ENCODE measurements around the gene ABI3.
"Not testable (repeated sequence)": the region's sequence is repeated elsewhere in the genome, so short reads cannot be mapped to it uniquely, and the experiment has no call there.

The ABI3 gene

DNA sequence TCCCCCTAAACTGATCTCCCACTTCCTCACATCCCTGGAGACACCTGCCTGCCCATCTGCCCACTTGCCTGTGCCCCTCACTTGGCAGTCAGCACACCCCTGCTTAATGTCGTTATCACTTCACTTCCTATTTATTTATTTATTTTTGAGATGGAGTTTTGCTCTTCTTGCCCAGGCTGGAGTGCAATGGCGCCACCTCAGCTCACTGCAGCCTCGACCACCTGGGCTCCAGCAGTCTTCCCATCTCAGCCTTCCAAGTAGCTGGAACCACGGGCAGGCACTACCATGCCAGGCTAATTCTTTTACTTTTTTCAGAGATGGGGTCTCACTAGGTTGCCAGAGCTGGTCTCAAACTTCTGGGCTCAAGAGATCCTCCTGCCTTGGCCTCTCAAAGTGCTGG, 43.6 kb downstream of the ABI3 start:
- DNase-seq (ENCODE audit: low spot score) = no peak

DNA sequence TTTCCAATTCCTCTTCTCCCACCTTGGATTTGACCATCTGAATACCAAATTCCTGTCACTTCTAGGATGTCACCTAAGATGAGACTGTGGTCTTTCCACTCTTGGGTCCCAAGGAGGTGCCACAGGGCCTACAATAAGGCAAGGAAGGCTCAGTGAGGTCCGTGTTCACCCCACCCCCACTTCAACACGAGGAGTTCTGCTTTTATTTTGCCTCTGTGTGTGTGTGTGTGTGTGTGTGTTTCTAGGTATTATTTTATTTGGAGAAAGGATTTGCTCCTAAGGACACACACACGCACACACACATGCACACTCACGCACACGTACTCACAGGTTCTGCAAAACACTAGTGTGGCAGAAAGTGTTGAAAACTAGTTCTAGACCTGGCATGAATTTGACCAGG, 44.6 kb downstream of the ABI3 start:
- DNase-seq (ENCODE audit: low spot score) = no peak

DNA sequence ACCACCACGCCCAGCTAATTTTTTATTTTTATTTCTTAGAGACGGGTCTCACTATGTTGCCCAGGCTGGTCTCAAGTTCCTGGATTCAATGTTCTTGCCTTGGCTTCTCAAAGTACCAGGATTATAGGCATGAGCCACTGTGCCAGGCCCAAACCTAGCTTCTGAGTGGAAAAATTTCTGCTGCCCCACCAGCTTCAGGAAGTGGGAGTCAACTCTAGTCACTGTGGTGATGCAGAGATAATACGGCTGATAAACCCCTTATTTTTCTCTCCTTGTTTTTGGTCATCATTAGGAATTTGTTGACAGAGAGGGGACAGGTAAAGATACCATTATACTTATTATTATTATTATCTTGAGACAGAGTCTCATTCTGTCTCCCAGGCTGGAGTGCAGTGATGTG, 47.9 kb downstream of the ABI3 start:
- no peak for DNase-seq (ENCODE audit: low spot score)

DNA sequence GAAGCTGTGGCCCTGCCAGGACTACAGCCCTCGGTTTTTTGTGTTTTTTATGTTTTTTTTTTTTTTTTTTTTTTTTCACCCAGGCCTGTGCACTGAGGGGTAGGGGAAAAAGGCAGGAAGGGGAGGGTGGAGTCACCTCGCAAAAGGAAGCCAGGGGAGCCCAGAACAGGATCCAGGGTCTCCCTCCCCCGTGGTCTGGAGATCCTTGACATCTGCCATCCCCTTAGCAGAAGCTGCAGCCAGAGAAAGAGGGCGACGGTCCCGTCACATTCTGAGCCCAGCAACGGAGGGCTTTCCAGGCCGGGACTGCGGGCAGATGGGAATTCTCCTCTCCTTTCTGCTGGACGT, 49.1 kb downstream of the ABI3 start:
- no peak for DNase-seq (ENCODE audit: low spot score)

DNA sequence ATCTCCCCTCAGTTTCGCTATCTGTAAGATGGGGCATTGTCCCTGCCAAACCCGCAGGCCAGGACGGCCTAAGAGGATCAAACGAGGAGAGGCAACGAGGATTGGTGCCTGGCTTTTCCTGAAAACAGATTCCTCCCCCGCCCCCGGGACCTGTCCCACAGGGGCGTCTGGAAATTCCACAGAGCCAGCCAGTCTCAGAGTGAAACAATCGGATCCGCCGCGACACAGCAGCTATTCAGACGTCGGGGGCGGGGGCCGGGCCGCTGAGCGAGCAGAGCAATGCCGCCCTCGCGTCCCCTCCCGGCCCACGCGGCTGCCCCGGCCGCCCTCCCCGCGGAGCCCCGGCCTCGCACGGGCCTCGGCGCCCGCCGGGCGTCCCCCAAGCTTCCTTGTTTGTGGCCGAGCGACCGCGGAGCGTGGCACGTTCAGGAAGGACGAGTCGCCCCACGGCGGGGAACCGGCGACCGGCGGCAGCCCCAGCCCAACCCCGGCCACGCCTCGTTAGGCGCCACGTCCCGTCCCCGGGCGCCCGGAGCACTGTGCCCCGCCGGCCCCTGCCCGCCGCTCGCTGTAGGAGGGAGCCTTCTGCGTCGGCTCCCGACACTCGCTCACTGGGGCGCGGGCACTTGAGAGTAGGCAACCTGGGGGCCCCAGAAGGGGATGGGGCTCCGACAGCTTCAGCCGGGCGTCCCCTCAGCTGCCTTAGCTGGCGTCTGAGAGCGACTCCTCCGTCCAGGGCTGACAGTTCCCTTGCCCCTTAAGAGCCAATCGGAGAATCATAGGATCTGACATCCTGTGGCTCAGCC, 49.7 kb downstream of the ABI3 start:
- peak; percentile 26 for DNase-seq (ENCODE audit: low spot score)

DNA sequence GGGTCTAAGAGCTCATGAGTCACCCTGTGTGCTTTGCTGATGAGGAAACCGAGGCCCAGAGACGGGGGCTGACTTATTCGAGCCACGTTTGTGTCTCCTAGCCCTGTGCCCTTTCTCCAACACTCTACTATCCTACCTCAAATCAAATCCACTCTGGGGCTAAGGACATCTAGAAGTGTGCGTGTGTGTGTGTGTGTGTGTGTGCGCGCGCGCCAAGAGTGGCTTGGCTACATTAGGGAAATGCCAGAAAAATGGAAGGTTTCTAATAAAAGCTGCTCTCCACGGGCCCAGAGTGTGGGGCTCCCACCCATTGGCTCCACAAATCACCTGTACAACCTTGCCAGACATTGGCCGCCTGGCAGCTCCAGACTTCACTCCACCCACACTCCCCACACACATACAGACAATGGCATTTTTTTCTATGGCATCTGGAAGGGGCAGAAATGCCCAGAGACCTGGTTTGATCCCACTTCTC, 50.3 kb downstream of the ABI3 start:
- no peak for DNase-seq (ENCODE audit: low spot score)

DNA sequence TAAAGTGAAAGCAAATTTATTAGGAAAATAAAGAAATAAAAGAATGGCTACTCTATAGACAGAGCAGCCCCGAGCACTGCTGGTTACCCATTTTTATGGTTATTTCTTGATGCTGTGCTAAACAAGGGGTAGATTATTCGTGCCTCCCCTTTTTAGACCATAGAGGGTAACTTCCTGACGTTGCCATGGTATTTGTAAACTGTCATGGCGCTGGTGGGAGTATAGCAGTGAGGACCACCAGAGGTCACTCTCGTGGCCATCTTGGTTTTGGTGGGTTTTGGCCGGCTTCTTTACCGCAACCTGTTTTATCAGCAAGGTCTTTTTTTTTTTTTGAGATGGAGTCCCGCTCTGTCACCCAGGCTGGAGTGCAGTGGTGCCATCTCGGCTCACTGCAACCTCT, 51.0 kb downstream of the ABI3 start:
- not testable (repeated sequence) for DNase-seq (ENCODE audit: low spot score)

DNA sequence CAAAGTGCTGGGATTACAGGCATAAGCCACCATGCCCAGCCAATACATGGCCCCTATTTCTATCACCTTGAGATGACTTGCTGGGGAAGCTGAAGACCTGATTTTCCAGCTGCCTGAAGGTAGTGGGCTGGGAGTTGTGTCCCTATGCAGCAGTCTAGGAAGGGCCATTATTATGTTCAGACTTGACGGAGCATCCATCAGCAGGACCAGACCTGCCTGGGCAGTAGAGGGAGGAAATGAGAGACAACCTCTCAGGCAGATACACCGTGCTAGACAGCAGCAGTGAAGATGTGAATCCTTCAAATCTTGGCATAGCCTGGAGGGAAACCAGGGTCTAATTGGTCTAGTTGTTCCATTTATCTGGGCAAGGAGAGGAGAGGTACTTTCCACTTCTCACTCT, 55.7 kb downstream of the ABI3 start:
- DNase-seq (ENCODE audit: low spot score) = no peak

DNA sequence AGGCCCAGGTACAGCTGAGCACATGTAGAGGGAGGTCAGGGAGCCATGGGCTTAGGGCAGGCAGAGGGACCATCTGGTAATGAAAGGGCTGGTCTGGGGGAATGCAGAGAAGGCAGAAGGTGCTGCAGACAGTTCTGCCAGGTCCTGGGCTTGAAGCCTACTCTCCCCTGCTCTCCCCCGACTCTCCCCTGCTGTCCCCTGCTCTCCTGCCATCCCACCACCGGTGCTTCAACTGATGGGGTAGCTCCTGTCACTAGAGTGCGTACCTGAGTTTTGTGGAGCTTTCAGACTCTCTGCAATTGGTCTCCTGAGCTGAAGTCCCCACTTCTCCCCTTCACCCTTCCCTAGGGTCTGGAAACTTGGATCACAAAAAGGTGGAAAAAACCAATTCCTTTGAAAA, 57.4 kb downstream of the ABI3 start:
- DNase-seq (ENCODE audit: low spot score) = no peak

DNA sequence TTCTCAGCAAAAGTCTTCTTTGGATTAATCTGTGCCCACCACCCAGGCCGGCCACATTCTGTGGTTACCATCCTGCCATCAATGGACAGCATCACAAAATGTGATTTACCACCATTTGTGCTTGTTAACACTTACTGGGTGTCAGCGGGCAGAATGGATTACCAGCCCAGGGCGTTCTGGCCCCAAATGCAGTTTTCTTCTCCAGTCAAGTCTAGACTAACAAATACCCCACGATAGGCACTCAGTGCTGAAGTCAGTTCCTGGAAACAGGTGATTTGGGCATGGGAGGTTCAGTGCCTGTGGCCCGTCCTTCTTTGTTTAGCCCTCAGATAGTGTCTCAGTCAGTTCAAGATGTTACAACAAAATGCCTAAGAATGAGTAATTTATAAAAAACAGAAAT, 58.8 kb downstream of the ABI3 start:
- DNase-seq (ENCODE audit: low spot score) = no peak

All from CD4-positive, alpha-beta T cell treated with Interleukin-6 at 100 ng/mL for 8 hours (primary cell).